Gastroesophageal sphincter (tissue), 3 donors: ENCODE data around the gene PTPRN2.

ENCODE experiments used
- EP300 ChIP-seq: sonication (generic); formaldehyde crosslinking; IDR thresholded peaks from one replicate; pipeline ENCODE4 v1.6.1; 2017; ENCODE audit warnings: antibody characterized with exemption, mild to moderate bottlenecking
- POLR2A ChIP-seq, 2 donors: fragments of 450-650 bp; IDR thresholded peaks; one replicate each; pipeline ENCODE4 v1.6.1; 2017; ENCODE audit warnings: antibody characterized with exemption in 2 of 2, mild to moderate bottlenecking in 2 of 2, moderate library complexity in 1 of 2
- TF ChIP-seq, protein P1 (sequence below), 4 experiments: fragments of 200-600 bp in 2 of 4; fragments of 450-650 bp in 2 of 4; sonication (generic) in 1 of 4; IDR thresholded peaks; one replicate each; pipeline ENCODE4 v1.5.1; 2017 to 2019; ENCODE audit warnings: antibody characterized with exemption in 4 of 4, mild to moderate bottlenecking in 2 of 4, moderate library complexity in 2 of 4

DNA sequence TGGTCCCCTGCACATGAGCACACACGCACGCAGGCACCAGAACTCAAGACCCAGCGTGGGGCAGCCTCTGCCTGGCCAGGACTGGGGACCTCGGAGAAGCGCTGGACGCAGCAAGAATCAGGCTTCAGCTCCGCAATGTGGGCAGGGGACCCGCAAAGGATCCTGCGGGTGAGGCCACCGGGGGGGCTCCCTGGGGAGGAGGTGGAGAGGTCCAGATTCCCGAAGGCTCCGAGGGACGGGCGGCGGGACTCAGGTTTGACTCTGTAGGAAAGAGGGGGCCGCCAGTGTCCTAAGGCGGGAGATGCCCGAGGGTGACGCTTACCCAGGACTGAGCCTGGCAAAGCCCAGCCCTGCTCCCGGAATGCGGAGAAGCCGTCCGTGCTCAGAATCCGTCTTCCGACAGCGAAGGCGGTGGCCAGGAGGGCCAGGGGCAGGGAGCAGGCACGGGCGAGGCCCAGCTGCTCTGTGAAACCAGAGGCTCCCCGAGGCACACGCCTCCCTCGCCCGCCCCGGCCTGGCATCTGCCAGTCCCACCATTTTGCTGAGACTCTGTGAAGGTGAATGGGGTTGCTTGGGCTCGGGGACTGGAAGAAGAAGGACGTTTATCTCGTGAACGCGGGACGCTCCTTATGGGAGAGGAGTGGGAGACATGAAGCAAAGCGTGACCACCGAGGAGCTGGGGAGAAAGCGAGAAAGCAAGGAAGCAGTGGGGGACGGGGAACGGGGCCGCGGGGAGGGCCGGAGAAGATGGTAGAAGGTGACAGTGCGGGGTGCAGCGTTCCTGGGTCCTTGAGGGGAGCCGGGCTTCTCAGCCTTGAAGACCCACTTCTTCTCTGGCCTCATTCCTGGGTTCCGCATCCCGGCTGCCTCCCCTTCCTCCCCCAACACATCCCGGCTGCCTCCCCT lies 489.2 kb downstream of the PTPRN2 start:
- no peak for TF ChIP-seq EP300
- TF ChIP-seq POLR2A (IDR thresholded peaks at IDR 0.05): no peak
- TF ChIP-seq, protein P1, sequence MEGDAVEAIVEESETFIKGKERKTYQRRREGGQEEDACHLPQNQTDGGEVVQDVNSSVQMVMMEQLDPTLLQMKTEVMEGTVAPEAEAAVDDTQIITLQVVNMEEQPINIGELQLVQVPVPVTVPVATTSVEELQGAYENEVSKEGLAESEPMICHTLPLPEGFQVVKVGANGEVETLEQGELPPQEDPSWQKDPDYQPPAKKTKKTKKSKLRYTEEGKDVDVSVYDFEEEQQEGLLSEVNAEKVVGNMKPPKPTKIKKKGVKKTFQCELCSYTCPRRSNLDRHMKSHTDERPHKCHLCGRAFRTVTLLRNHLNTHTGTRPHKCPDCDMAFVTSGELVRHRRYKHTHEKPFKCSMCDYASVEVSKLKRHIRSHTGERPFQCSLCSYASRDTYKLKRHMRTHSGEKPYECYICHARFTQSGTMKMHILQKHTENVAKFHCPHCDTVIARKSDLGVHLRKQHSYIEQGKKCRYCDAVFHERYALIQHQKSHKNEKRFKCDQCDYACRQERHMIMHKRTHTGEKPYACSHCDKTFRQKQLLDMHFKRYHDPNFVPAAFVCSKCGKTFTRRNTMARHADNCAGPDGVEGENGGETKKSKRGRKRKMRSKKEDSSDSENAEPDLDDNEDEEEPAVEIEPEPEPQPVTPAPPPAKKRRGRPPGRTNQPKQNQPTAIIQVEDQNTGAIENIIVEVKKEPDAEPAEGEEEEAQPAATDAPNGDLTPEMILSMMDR (IDR thresholded peaks at IDR 0.05): no peak
